ENCODE measurements around the gene SH2D3A. TPM values are rescaled to one million over a fixed set of nuclear protein-coding genes. Genes with fewer than 3 reads are reported as not detected.

The SH2D3A gene
- total and polyA plus RNA-seq, 2 of the 8 experiments (the other 6 are each of a cell fraction or from before 2014, with no cell fraction given), result 14.5 to 22.1 TPM

DNA sequence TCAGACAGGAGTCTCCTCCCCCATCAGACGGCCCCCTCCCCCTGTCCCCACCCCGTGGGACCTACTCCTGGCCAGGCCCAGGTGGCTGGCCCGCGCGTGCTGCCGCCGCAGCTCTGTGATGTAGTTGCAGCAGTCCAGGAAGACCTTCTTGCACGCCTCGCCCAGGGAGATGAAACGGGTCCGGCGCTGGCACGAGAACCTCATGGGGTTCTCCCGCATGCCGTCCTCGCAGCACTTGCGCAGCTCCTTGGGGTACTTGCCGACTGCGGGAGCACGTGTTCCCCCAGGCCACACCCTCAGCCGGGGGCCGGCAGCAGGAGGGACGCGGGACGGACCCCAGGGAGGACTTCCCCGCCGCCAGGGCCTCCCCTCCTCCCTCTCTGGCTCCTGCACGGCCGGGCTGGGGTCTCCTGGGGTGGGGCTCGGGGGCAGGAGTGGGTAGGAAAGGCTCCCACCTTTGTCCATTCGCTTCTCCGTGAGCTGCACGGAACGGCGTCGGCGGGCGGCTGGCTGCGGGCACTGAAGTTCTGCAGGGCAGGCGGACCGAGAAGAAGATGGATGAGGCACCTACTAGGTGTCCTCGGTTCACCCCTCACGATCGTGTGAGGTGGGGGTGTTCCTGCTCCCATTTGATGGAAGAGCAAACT is 60.1 kb downstream of the SH2D3A start:
- Histone ChIP-seq H3K4ac (replicated peaks; ENCODE audit: insufficient read length, low read depth, low read length) (no peak overlapping the region), H2BK5ac (ENCODE audit: low read depth, low read length) (no peak overlapping the region), H3K27ac (ENCODE audit: low read depth, low read length) (no peak overlapping the region), H3K56ac (replicated peaks; ENCODE audit: insufficient read length, low read depth, low read length) (no peak overlapping the region), H3K27me3 (replicated peaks in 1 of 4; ENCODE audit: control insufficient read depth in 3 of 4, extremely low read depth in 1 of 4, insufficient read depth in 3 of 4, low read length in 3 of 4) (peaks cover 0 to 22% (median 18%) of the 10 kb centered on the region in 4 experiments; a peak in 6 of 7 replicates), H3K14ac (ENCODE audit: insufficient read length) (no peak overlapping the region), H4K5ac (ENCODE audit: insufficient read length, low read depth, low read length) (no peak overlapping the region), H3K36me3 (ENCODE audit: control insufficient read depth in 2 of 4, insufficient read depth in 4 of 4, low read length in 3 of 4) (no peaks in the 10 kb centered on the region), H2BK120ac (replicated peaks; ENCODE audit: low read depth, low read length) (no peak overlapping the region), H3K79me2 (ENCODE audit: control insufficient read depth in 1 of 2, insufficient read depth in 2 of 2, low read length in 2 of 2) (no peaks in the 10 kb centered on the region), H2BK20ac (ENCODE audit: low read length) (no peak overlapping the region), H4K8ac (ENCODE audit: extremely low read depth, insufficient read depth, low read length) (no peak overlapping the region; the same call in 1 of the 2 replicates), H2BK12ac (ENCODE audit: low read depth, low read length) (no peak overlapping the region), H3K79me1 (ENCODE audit: low read depth, low read length) (no peaks in the 10 kb centered on the region), H3K18ac (ENCODE audit: extremely low read depth, low read length) (no peak overlapping the region), H3K4me3 (ENCODE audit: extremely low read depth in 1 of 4, insufficient read depth in 2 of 4, low read depth in 3 of 4, low read length in 4 of 4) (no peak overlapping the region), H3K4me1 (replicated peaks in 1 of 4; ENCODE audit: control insufficient read depth in 3 of 4, insufficient read depth in 4 of 4, low read length in 3 of 4) (peaks cover 0 to 8% (median 2%) of the 10 kb centered on the region in 4 experiments; a peak in 4 of 7 replicates), H3K23ac (ENCODE audit: insufficient read length) (no peak overlapping the region), H4K20me1 (replicated peaks in 1 of 2; ENCODE audit: control insufficient read depth in 1 of 2, insufficient read depth in 2 of 2, low read length in 2 of 2) (no peaks in the 10 kb centered on the region), H3K9me3 (ENCODE audit: insufficient read depth in 2 of 2, low read depth in 1 of 2, low read length in 1 of 2) (no peaks in the 10 kb centered on the region), H2BK15ac (ENCODE audit: low read length) (no peak overlapping the region), H3K23me2 (ENCODE audit: low read depth, low read length) (peaks cover 9% of the 10 kb centered on the region), H2AFZ (ENCODE audit: low read length) (no peak overlapping the region), H2AK5ac (ENCODE audit: low read depth, low read length) (no peak overlapping the region), H3K4me2 (ENCODE audit: insufficient read depth in 1 of 2, low read depth in 2 of 2, low read length in 2 of 2) (no peak overlapping the region), H3K9ac (replicated peaks in 1 of 4; ENCODE audit: extremely low read depth in 1 of 4, low read depth in 3 of 4, low read length in 3 of 4) (no peak overlapping the region), H4K91ac (replicated peaks; ENCODE audit: insufficient read length, low read length) (no peak overlapping the region)
- DNase-seq (ENCODE audit: low read depth in 1 of 2, low spot score in 2 of 2) (no peak), FAIRE-seq (no peak)
- 95% methylated on average over 17 of the region's 44 CpGs; no CpG with 5 or more reads in 1 of the 2 experiments for WGBS, 2 experiments (ENCODE audit: extremely low coverage in 1 of 2, insufficient coverage in 1 of 2, insufficient read length in 1 of 2, insufficient replicate concordance in 2 of 2, low coverage in 1 of 2, low lambda C conversion rate in 2 of 2, missing lambda C conversion rate in 1 of 2)
- CTCF ChIA-PET (ENCODE audit: partially characterized antibody), result interaction anchor here (0.5 kb wide), 1 partner anchor 61 kb away, joined by 3 read pairs; no protein-coding TSS in a partner anchor
- POLR2A ChIA-PET (ENCODE audit: partially characterized antibody), result no interaction called here
- TF ChIP-seq SRF (IDR thresholded peaks at IDR 0.05; ENCODE audit: low read depth, low read length) (no peak), CBX5 (IDR thresholded peaks at IDR 0.05; ENCODE audit: low read depth, low read length) (no peak), ASH2L (IDR thresholded peaks at IDR 0.05; ENCODE audit: low read length) (no peak), TCF12 (IDR thresholded peaks at IDR 0.05; ENCODE audit: low read depth, low read length) (no peak), EZH2 (IDR thresholded peaks at IDR 0.05; ENCODE audit: low read depth, low read length, severe bottlenecking) (no peak), GTF2F1 (IDR thresholded peaks at IDR 0.05; ENCODE audit: borderline replicate concordance, low read depth, low read length) (no peak), KDM5A (IDR thresholded peaks at IDR 0.05; ENCODE audit: low read length) (no peak), BRCA1 (IDR thresholded peaks at IDR 0.05; ENCODE audit: low read depth, low read length) (no peak), SP4 (IDR thresholded peaks at IDR 0.05; ENCODE audit: low read length) (no peak), BACH1 (IDR thresholded peaks at IDR 0.05; ENCODE audit: low read length) (no peak), GABPA (IDR thresholded peaks at IDR 0.05; ENCODE audit: borderline replicate concordance, insufficient read depth, low read length) (no peak), SIN3A (conservative IDR thresholded peaks at IDR 0.05 in 1 of 2, IDR thresholded peaks at IDR 0.05 in 1 of 2; ENCODE audit: low read depth in 1 of 2, low read length in 2 of 2) (no peak), RBBP5 (IDR thresholded peaks at IDR 0.05; ENCODE audit: borderline replicate concordance, low read depth, low read length) (no peak)

Data from H1 (cell line).